Lower leg skin (tissue), 4 donors: ENCODE results near the gene PRCD. TPM values are rescaled to one million over a fixed set of nuclear protein-coding genes. Genes with fewer than 3 reads are reported as not detected.
A peak's percentile ranks its signal among the peaks of the same experiment; 100 is the strongest.

Source experiments
- DNase-seq, 2 donors: peaks; one replicate each; pipeline ENCODE4 v3.0.0-alpha.2; 2019; ENCODE audit warnings: low spot score in 2 of 2
- H3K4me3 ChIP-seq: fragments of 200-600 bp; sonication (generic); 2 replicates; pipeline ENCODE4 v1.5.1; 2017; ENCODE audit warnings: mild to moderate bottlenecking, low read depth; ENCODE audit not compliant: poor library complexity, severe bottlenecking
- POLR2A ChIP-seq, 2 donors: fragments of 450-650 bp; IDR thresholded peaks; one replicate each; pipeline ENCODE4 v1.6.1; 2016 to 2017; ENCODE audit warnings: antibody characterized with exemption in 2 of 2, mild to moderate bottlenecking in 1 of 2, moderate library complexity in 1 of 2
- WGBS, 2 donors: methylation state at CpG; one replicate each; pipeline ENCODE4 v1.1.5; 2018; 5-methylcytosine and 5-hydroxymethylcytosine counted together
- intact Hi-C: fragments of 100-400 bp; cut with DNase I; formaldehyde crosslinking; loops from one replicate; pipeline ENCODE4 v1.15.0; 2023; ENCODE audit warnings: low total_unique reads
- total RNA-seq, 4 donors: library from RNA; depleted of rRNA; stranded (reverse); fragments of >200 nt; gene quantifications; one replicate each; pipeline ENCODE4 v1.1.0, GENCODE V29; 2016
- TF ChIP-seq, protein P1 (sequence below), 3 donors: fragments of 450-650 bp; IDR thresholded peaks; one replicate each; pipeline ENCODE4 v1.5.1; 2016; ENCODE audit warnings: antibody characterized with exemption in 3 of 3, mild to moderate bottlenecking in 3 of 3, moderate library complexity in 2 of 3

The PRCD gene
- total RNA-seq, 4 donors from 2014 or later, result 0.42 to 7.5 (median 4.0) TPM

DNA sequence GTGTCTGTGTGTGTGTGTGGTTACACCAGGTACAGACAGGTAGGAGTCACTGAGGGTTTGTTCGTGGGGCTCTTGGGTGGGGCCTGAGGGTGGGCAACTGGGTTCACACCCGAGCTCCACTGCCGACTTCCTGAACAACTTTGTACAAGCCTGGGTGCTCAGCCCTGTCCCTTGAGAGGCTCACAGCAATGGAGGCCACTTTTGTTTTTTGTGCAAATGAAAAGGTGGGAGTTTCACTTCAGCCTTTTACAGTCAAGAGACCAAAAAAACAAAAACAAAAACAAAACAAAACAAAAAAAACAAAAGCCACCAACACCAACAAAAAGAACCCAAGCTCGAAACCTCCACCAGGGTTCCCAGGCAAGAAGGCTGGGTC, 41.0 kb upstream of the PRCD start:
- WGBS, 2 donors, result 46 to 62% methylated on average over 4 of the region's 4 CpGs

DNA sequence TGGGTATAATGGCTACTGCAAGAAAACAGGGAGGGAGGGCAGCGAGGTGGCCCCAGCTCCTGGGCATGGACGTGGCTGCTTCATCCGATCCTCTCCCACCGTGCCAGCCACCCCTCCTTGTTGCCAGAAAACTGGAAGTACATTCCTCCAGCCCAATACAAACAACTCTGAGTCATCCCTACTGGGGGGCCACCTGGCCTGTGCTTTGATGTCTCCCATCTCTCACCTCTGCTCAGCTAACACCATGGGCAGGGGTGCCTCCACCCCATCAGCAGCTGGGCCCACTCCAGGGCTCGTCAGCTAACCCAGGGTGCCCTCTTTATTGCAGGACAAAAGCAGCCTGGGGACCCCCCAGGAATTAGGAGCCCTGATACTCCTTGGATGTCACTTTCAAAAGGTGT, 40.6 kb upstream of the PRCD start:
- intact Hi-C loops, result no loop called here
- WGBS, 2 donors, result 43 to 53% methylated on average over 5 of the region's 5 CpGs
- no peak for DNase-seq
- no peak overlapping the region for H3K4me3 ChIP-seq
- TF ChIP-seq, protein P1, sequence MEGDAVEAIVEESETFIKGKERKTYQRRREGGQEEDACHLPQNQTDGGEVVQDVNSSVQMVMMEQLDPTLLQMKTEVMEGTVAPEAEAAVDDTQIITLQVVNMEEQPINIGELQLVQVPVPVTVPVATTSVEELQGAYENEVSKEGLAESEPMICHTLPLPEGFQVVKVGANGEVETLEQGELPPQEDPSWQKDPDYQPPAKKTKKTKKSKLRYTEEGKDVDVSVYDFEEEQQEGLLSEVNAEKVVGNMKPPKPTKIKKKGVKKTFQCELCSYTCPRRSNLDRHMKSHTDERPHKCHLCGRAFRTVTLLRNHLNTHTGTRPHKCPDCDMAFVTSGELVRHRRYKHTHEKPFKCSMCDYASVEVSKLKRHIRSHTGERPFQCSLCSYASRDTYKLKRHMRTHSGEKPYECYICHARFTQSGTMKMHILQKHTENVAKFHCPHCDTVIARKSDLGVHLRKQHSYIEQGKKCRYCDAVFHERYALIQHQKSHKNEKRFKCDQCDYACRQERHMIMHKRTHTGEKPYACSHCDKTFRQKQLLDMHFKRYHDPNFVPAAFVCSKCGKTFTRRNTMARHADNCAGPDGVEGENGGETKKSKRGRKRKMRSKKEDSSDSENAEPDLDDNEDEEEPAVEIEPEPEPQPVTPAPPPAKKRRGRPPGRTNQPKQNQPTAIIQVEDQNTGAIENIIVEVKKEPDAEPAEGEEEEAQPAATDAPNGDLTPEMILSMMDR (IDR thresholded peaks at IDR 0.05), result no peak
- TF ChIP-seq POLR2A (IDR thresholded peaks at IDR 0.05), result no peak

More for the DNA sequence above, 41.0 kb upstream of the PRCD start:
- no peak overlapping the region for H3K4me3 ChIP-seq
- intact Hi-C loops, result no loop called here
- no peak for DNase-seq
- TF ChIP-seq, protein P1 (IDR thresholded peaks at IDR 0.05), result no peak
- no peak for TF ChIP-seq POLR2A (IDR thresholded peaks at IDR 0.05)

DNA sequence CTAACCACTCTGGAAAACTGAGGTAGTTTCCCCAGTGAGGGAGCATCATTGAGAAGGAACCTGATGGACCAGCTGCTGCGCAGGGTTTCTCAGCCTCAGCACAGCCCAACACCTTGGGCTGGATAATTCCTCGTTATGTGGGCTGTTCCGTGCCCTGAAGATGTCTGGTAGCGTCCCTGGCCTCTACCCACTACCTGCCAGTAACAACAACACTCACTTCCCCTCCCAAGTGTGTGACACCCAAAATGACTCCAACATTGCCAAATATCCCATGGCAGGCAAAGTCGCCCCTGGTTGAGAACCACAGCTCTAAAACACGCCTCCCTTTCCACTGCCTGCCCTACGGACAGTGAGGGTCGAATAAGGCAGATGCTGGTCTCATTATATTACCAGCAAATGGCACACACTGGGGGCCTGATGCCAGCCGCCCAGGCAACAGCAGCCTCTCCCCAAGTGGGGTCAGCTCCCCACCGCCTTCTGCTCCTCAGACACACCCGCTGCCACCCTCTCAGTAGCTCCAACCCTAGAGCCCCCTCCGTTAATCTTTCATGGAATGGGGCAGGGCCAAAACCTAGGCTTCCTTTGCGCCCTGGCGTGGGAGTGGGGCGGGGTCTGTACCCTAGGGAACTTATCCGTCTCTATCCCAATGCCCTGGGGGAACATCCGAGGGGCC, 39.6 kb upstream of the PRCD start:
- intact Hi-C loops, result no loop called here
- WGBS, 2 donors, result 30 to 41% methylated on average over 17 of the region's 17 CpGs

DNA sequence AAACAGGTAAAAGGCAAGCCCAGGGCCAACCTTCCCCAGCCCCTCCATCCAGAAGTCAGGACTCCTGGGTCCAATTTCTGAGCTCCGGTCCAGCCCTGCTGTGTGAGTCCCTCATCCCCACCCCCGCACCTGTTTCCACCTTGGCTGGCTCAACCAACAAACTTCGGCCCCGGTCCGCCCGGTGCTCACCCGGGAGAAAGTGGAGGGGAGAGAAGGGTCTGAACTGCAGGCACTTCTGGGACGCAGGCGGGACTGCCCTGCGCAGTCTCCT, 39.2 kb upstream of the PRCD start:
- no peak for DNase-seq
- WGBS, 2 donors, result 20 to 44% methylated on average over 10 of the region's 10 CpGs
- intact Hi-C loops, result no loop called here
- TF ChIP-seq, protein P1 (IDR thresholded peaks at IDR 0.05), result no peak
- TF ChIP-seq POLR2A (IDR thresholded peaks at IDR 0.05), result no peak
- peak overlapping the region; percentile 51 for H3K4me3 ChIP-seq

More for the DNA sequence above, 39.6 kb upstream of the PRCD start:
- no peak for DNase-seq
- peak overlapping the region; percentile 51 for H3K4me3 ChIP-seq
- TF ChIP-seq POLR2A (IDR thresholded peaks at IDR 0.05), result no peak
- TF ChIP-seq, protein P1 (IDR thresholded peaks at IDR 0.05), result no peak

DNA sequence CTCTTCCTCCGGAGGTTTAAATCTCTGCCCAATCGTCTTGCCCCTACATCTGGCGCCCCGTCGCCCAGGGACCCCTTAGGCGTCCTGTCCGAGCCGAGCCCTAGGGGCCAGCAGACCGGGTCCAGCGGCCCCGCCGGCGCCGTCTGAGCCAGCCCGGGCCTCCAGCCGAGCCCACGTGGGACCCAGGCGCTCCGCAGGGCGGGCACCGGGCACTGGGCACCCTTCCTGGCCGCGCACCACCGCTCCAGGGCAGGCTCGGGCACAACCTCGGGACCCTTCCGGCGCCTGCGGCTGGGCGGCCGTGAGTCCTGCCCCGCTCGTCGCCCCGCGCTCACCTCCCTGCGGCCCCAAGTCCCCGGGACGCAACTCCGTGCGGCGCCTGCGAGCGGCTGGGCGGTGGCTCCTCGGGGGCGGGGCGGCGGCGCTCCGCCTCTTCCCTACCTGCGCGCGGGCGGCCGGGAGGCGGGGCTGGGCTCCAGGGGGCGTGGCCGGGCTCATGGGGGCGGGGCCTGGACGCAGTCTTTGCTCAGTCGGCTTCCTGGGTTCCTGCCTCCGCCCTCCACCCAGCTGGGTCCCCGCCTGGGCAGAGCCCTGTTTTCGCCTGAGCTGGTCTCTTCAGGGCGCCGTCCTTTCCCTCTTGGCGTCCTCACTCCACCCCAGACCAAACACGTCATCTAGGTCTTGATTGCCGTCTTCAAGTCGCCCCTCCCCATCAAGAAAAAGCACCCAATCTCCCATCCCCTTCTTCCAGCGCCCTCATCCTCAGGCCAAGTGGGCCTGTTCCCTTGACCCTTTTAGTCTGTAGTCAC, 38.6 kb upstream of the PRCD start, which contains the start of gene RHBDF2:
RHBDF2 (minus strand) TSS at position 406 of the 809 bp plus-strand sequence. CDS start 19,899 bp downstream, outside the sequence.
- peak; percentile 86 to 99 for DNase-seq
- H3K4me3 ChIP-seq, result peak within 1 kb of the TSS; percentile 51
- WGBS, 2 donors, result 1 to 5% methylated on average over 13 to 34 of the region's 72 CpGs
- intact Hi-C loops, result no loop called here
- no peak for TF ChIP-seq POLR2A (IDR thresholded peaks at IDR 0.05)
- TF ChIP-seq, protein P1 (IDR thresholded peaks at IDR 0.05), result no peak
